HEK293 (cell line): ENCODE measurements around the gene TEAD3.

Source experiments
- CTCF ChIP-seq: fragments of 450-650 bp; formaldehyde crosslinking; IDR thresholded peaks from 2 replicates; pipeline ENCODE4 v1.5.1; 2016; ENCODE audit warnings: missing biosample characterization, missing genetic modification characterization
- HOXA7 ChIP-seq: sonication (generic); formaldehyde crosslinking; IDR thresholded peaks from 2 replicates; pipeline ENCODE4 v1.8.1; 2022; ENCODE audit warnings: missing genetic modification reagents, borderline replicate concordance
- KLF8 ChIP-seq: fragments of 450-650 bp; formaldehyde crosslinking; IDR thresholded peaks from 2 replicates; pipeline ENCODE4 v1.5.1; 2016; ENCODE audit warnings: missing biosample characterization, missing genetic modification characterization
- KLF9 ChIP-seq: fragments of 450-650 bp; formaldehyde crosslinking; IDR thresholded peaks from 2 replicates; pipeline ENCODE4 v1.5.1; 2016; ENCODE audit warnings: missing biosample characterization, missing genetic modification characterization, low read depth
- SP2 ChIP-seq: fragments of 450-650 bp; formaldehyde crosslinking; IDR thresholded peaks from 2 replicates; pipeline ENCODE4 v1.5.1; 2016; ENCODE audit warnings: missing biosample characterization, missing genetic modification characterization
- WT1 ChIP-seq: fragments of 450-650 bp; formaldehyde crosslinking; IDR thresholded peaks from 2 replicates; pipeline ENCODE4 v1.5.1; 2016; ENCODE audit warnings: missing biosample characterization, missing genetic modification characterization
- ZBTB6 ChIP-seq: fragments of 450-650 bp; formaldehyde crosslinking; IDR thresholded peaks from 2 replicates; pipeline ENCODE4 v1.5.1; 2017; ENCODE audit warnings: missing biosample characterization, missing genetic modification characterization
- ZFHX2 ChIP-seq: fragments of 450-650 bp; formaldehyde crosslinking; conservative IDR thresholded peaks from 2 replicates; pipeline ENCODE4 v1.5.1; 2016; ENCODE audit warnings: missing biosample characterization, missing genetic modification characterization
- ZNF133 ChIP-seq: fragments of 450-650 bp; formaldehyde crosslinking; IDR thresholded peaks from 2 replicates; pipeline ENCODE4 v1.5.1; 2016; ENCODE audit warnings: missing biosample characterization, missing genetic modification characterization
- ZNF214 ChIP-seq: fragments of 450-650 bp; formaldehyde crosslinking; IDR thresholded peaks from 2 replicates; pipeline ENCODE4 v1.5.1; 2017; ENCODE audit warnings: missing biosample characterization, mild to moderate bottlenecking, missing genetic modification characterization, borderline replicate concordance
- ZNF292 ChIP-seq: fragments of 450-650 bp; formaldehyde crosslinking; IDR thresholded peaks from 2 replicates; pipeline ENCODE4 v1.5.1; 2016; ENCODE audit warnings: low read depth, missing biosample characterization, missing genetic modification characterization, borderline replicate concordance
- ZNF335 ChIP-seq: fragments of 450-650 bp; formaldehyde crosslinking; conservative IDR thresholded peaks from 2 replicates; pipeline ENCODE4 v1.5.1; 2016; ENCODE audit warnings: missing biosample characterization, missing genetic modification characterization
- ZNF514 ChIP-seq: fragments of 450-650 bp; formaldehyde crosslinking; IDR thresholded peaks from 2 replicates; pipeline ENCODE4 v1.5.1; 2016; ENCODE audit warnings: missing biosample characterization, missing genetic modification characterization
- ZNF521 ChIP-seq: fragments of 450-650 bp; formaldehyde crosslinking; IDR thresholded peaks from 2 replicates; pipeline ENCODE4 v1.5.1; 2017; ENCODE audit warnings: missing biosample characterization, mild to moderate bottlenecking, missing genetic modification characterization
- ZNF558 ChIP-seq: fragments of 450-650 bp; formaldehyde crosslinking; IDR thresholded peaks from 2 replicates; pipeline ENCODE4 v1.5.1; 2016; ENCODE audit warnings: missing biosample characterization, missing genetic modification characterization
- ZNF677 ChIP-seq: fragments of 450-650 bp; IDR thresholded peaks from 2 replicates; pipeline ENCODE4 v1.5.0; 2018; ENCODE audit warnings: missing biosample characterization, mild to moderate bottlenecking, missing genetic modification characterization, moderate library complexity
- ZNF701 ChIP-seq: fragments of 450-650 bp; formaldehyde crosslinking; IDR thresholded peaks from 2 replicates; pipeline ENCODE4 v1.5.1; 2016; ENCODE audit warnings: missing biosample characterization, missing genetic modification characterization
- ZNF776 ChIP-seq: fragments of 450-650 bp; formaldehyde crosslinking; IDR thresholded peaks from 2 replicates; pipeline ENCODE4 v1.5.0; 2017; ENCODE audit warnings: missing biosample characterization, missing genetic modification characterization, borderline replicate concordance
- ZSCAN23 ChIP-seq: fragments of 450-650 bp; formaldehyde crosslinking; IDR thresholded peaks from 2 replicates; pipeline ENCODE4 v1.5.1; 2016; ENCODE audit warnings: missing biosample characterization, missing genetic modification characterization
- ZSCAN5A ChIP-seq: fragments of 450-650 bp; formaldehyde crosslinking; IDR thresholded peaks from 2 replicates; pipeline ENCODE4 v1.5.1; 2016; ENCODE audit warnings: missing biosample characterization, missing genetic modification characterization
- TF ChIP-seq, protein P1 (sequence below): fragments of 450-650 bp; formaldehyde crosslinking; IDR thresholded peaks from 2 replicates; pipeline ENCODE4 v1.5.1; 2016; ENCODE audit warnings: missing biosample characterization, missing genetic modification characterization
- TF ChIP-seq, protein P2 (sequence below): fragments of 450-650 bp; formaldehyde crosslinking; IDR thresholded peaks from 2 replicates; pipeline ENCODE4 v1.5.1; 2016; ENCODE audit warnings: missing biosample characterization, missing genetic modification characterization, low read depth
- TF ChIP-seq, protein P3 (sequence below): fragments of 450-650 bp; formaldehyde crosslinking; IDR thresholded peaks from 2 replicates; pipeline ENCODE4 v1.5.1; 2016; ENCODE audit warnings: missing biosample characterization, missing genetic modification characterization
- TF ChIP-seq, protein P4 (sequence below): sonication (generic); formaldehyde crosslinking; IDR thresholded peaks from 2 replicates; pipeline ENCODE4 v1.8.1; 2022; ENCODE audit warnings: mild to moderate bottlenecking, moderate library complexity, missing genetic modification reagents

The TEAD3 gene

GRCh38 chr6:35497571-35498421 is 917 bp upstream of the TEAD3 start (continued):
- TF ChIP-seq SP2 (tag by site-specific recombination) (peak; percentile 23), KLF8 (tag by site-specific recombination) (peak; percentile 44; the same call in 1 of the 2 replicates), CTCF (no peak), ZNF335 (peak; percentile 63), ZNF514 (tag by site-specific recombination) (no peak), ZNF776 (tag by site-specific recombination) (no peak), ZNF133 (tag by site-specific recombination) (no peak), HOXA7 (CRISPR knock-in tag) (no peak), ZNF214 (no peak), ZSCAN23 (tag by site-specific recombination) (no peak), KLF9 (tag by site-specific recombination) (no peak), ZNF292 (tag by site-specific recombination) (no peak), ZSCAN5A (no peak), ZNF558 (tag by site-specific recombination) (no peak), ZNF701 (tag by site-specific recombination) (no peak), WT1 (tag by site-specific recombination) (peak; percentile 38), ZBTB6 (tag by site-specific recombination) (no peak), ZNF677 (tag by site-specific recombination) (no peak), ZNF521 (no peak), ZFHX2 (tag by site-specific recombination) (peak; percentile 32; the same call in 1 of the 2 replicates)
- TF ChIP-seq, protein P1, sequence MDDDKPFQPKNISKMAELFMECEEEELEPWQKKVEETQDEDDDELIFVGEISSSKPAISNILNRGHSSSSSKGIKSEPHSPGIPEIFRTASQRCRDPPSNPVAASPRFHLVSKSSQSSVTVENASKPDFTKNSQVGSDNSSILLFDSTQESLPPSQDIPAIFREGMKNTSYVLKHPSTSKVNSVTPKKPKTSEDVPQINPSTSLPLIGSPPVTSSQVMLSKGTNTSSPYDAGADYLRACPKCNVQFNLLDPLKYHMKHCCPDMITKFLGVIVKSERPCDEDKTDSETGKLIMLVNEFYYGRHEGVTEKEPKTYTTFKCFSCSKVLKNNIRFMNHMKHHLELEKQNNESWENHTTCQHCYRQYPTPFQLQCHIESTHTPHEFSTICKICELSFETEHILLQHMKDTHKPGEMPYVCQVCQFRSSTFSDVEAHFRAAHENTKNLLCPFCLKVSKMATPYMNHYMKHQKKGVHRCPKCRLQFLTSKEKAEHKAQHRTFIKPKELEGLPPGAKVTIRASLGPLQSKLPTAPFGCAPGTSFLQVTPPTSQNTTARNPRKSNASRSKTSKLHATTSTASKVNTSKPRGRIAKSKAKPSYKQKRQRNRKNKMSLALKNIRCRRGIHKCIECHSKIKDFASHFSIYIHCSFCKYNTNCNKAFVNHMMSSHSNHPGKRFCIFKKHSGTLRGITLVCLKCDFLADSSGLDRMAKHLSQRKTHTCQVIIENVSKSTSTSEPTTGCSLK (tag by site-specific recombination): no peak
- TF ChIP-seq, protein P2, sequence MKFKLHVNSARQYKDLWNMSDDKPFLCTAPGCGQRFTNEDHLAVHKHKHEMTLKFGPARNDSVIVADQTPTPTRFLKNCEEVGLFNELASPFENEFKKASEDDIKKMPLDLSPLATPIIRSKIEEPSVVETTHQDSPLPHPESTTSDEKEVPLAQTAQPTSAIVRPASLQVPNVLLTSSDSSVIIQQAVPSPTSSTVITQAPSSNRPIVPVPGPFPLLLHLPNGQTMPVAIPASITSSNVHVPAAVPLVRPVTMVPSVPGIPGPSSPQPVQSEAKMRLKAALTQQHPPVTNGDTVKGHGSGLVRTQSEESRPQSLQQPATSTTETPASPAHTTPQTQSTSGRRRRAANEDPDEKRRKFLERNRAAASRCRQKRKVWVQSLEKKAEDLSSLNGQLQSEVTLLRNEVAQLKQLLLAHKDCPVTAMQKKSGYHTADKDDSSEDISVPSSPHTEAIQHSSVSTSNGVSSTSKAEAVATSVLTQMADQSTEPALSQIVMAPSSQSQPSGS (tag by site-specific recombination): no peak
- TF ChIP-seq, protein P3, sequence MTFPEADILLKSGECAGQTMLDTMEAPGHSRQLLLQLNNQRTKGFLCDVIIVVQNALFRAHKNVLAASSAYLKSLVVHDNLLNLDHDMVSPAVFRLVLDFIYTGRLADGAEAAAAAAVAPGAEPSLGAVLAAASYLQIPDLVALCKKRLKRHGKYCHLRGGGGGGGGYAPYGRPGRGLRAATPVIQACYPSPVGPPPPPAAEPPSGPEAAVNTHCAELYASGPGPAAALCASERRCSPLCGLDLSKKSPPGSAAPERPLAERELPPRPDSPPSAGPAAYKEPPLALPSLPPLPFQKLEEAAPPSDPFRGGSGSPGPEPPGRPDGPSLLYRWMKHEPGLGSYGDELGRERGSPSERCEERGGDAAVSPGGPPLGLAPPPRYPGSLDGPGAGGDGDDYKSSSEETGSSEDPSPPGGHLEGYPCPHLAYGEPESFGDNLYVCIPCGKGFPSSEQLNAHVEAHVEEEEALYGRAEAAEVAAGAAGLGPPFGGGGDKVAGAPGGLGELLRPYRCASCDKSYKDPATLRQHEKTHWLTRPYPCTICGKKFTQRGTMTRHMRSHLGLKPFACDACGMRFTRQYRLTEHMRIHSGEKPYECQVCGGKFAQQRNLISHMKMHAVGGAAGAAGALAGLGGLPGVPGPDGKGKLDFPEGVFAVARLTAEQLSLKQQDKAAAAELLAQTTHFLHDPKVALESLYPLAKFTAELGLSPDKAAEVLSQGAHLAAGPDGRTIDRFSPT (tag by site-specific recombination): 0 out of 2 replicates have a peak, but pooled peaks have one; percentile 12
- TF ChIP-seq, protein P4, sequence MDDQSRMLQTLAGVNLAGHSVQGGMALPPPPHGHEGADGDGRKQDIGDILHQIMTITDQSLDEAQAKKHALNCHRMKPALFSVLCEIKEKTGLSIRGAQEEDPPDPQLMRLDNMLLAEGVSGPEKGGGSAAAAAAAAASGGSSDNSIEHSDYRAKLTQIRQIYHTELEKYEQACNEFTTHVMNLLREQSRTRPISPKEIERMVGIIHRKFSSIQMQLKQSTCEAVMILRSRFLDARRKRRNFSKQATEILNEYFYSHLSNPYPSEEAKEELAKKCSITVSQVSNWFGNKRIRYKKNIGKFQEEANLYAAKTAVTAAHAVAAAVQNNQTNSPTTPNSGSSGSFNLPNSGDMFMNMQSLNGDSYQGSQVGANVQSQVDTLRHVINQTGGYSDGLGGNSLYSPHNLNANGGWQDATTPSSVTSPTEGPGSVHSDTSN (CRISPR knock-in tag): peak; percentile 89
